HCT116 (cell line): Measurements from ENCODE around the gene LMCD1.

Experiments used
- ELF1 ChIP-seq: IDR thresholded peaks from 2 replicates; pipeline ENCODE4 v1.6.1; 2012; ENCODE audit warnings: low read depth, borderline replicate concordance
- EZH2 ChIP-seq: fragments of 200-600 bp; sonication (generic); IDR thresholded peaks from 2 replicates; pipeline ENCODE4 v1.6.1; 2017; ENCODE audit warnings: antibody characterized with exemption, mixed run types
- POLR2A ChIP-seq: IDR thresholded peaks from 2 replicates; pipeline ENCODE4 v1.7.0; 2011; ENCODE audit warnings: borderline replicate concordance; ENCODE audit not compliant: insufficient read depth, insufficient read length; ENCODE audit errors: extremely low read depth
- SP1 ChIP-seq: IDR thresholded peaks from 2 replicates; pipeline ENCODE4 v1.6.1; 2012; ENCODE audit warnings: low read depth
- ZFX ChIP-seq: fragments of 450-650 bp; IDR thresholded peaks from 2 replicates; pipeline ENCODE4 v1.6.1; 2017
- TF ChIP-seq, protein P1 (sequence below), 3 experiments: fragments of 200-600 bp in 1 of 3; sonication (generic) in 1 of 3; IDR thresholded peaks in 2 of 3; conservative IDR thresholded peaks in 1 of 3; 2 replicates each; pipeline ENCODE4 v1.5.1; 2012 to 2017; ENCODE audit warnings: low read depth in 2 of 3, low read length in 2 of 3, antibody characterized with exemption in 1 of 3, borderline replicate concordance in 1 of 3, control low read depth in 1 of 3, mild to moderate bottlenecking in 1 of 3, mixed read lengths in 1 of 3, mixed run types in 1 of 3, moderate library complexity in 1 of 3; ENCODE audit not compliant: insufficient read depth in 1 of 3
- TF ChIP-seq, protein P2 (sequence below): IDR thresholded peaks from 2 replicates; pipeline ENCODE4 v1.6.1; 2012; ENCODE audit warnings: low read depth

DNA sequence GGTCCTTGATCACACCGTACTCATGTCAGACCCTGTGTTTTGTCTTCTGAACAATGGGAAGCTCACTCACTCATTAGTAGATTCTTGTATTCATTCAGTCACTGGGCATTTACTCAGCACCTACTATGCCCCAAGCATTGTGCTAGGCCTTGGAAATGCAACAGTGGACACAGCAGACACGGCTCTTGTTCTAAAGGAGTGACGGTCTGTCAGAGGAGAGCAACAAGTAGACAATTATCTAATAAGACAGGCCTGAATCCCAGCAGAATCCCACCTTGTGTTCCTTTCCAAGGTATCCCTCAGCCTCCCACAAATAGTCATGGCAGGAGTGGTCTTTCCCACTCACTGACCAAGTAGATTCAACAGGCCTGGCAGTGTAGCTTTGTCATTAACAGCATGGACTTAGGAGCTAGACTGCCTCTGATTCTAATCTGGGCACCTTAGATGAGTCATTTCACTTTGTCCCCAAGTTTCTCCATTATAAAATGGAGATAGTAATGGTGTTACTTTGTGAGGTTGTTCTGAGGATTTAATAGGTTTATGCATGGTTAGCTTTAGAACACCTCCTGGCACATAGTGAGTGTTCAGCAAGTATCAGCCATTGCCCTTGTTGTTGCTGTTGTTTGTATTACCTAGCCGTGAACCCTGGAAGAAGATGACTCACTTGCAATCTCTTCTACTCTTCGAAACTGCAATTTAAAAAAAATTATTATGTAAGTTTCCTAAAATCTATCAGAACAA lies 73.9 kb downstream of the LMCD1 start:
- no peak for TF ChIP-seq ELF1
- TF ChIP-seq, protein P1, sequence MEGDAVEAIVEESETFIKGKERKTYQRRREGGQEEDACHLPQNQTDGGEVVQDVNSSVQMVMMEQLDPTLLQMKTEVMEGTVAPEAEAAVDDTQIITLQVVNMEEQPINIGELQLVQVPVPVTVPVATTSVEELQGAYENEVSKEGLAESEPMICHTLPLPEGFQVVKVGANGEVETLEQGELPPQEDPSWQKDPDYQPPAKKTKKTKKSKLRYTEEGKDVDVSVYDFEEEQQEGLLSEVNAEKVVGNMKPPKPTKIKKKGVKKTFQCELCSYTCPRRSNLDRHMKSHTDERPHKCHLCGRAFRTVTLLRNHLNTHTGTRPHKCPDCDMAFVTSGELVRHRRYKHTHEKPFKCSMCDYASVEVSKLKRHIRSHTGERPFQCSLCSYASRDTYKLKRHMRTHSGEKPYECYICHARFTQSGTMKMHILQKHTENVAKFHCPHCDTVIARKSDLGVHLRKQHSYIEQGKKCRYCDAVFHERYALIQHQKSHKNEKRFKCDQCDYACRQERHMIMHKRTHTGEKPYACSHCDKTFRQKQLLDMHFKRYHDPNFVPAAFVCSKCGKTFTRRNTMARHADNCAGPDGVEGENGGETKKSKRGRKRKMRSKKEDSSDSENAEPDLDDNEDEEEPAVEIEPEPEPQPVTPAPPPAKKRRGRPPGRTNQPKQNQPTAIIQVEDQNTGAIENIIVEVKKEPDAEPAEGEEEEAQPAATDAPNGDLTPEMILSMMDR (IDR thresholded peaks at IDR 0.05 in 2 of 3, conservative IDR thresholded peaks at IDR 0.05 in 1 of 3; ENCODE audit: borderline replicate concordance in 1 of 3, insufficient read depth in 1 of 3, low read depth in 2 of 3, low read length in 2 of 3): no peak
- no peak for TF ChIP-seq ZFX
- TF ChIP-seq POLR2A: no peak
- TF ChIP-seq EZH2: no peak
- TF ChIP-seq SP1: no peak
- TF ChIP-seq, protein P2, sequence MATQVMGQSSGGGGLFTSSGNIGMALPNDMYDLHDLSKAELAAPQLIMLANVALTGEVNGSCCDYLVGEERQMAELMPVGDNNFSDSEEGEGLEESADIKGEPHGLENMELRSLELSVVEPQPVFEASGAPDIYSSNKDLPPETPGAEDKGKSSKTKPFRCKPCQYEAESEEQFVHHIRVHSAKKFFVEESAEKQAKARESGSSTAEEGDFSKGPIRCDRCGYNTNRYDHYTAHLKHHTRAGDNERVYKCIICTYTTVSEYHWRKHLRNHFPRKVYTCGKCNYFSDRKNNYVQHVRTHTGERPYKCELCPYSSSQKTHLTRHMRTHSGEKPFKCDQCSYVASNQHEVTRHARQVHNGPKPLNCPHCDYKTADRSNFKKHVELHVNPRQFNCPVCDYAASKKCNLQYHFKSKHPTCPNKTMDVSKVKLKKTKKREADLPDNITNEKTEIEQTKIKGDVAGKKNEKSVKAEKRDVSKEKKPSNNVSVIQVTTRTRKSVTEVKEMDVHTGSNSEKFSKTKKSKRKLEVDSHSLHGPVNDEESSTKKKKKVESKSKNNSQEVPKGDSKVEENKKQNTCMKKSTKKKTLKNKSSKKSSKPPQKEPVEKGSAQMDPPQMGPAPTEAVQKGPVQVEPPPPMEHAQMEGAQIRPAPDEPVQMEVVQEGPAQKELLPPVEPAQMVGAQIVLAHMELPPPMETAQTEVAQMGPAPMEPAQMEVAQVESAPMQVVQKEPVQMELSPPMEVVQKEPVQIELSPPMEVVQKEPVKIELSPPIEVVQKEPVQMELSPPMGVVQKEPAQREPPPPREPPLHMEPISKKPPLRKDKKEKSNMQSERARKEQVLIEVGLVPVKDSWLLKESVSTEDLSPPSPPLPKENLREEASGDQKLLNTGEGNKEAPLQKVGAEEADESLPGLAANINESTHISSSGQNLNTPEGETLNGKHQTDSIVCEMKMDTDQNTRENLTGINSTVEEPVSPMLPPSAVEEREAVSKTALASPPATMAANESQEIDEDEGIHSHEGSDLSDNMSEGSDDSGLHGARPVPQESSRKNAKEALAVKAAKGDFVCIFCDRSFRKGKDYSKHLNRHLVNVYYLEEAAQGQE: no peak
